DND-41 (cell line): ENCODE data around the gene LRRTM4.
"Not testable (repeated sequence)": the region's sequence is repeated elsewhere in the genome, so short reads cannot be mapped to it uniquely, and the experiment has no call there.

Experiments used
- ATAC-seq: fragments of 200-7000 bp; cut with Tn5 transposase; 3 replicates; pipeline ENCODE4 v1.9.1; 2021; ENCODE audit warnings: low read depth; ENCODE audit not compliant: insufficient read depth
- DNase-seq: peaks from one replicate; pipeline ENCODE4 v3.0.0-alpha.2; 2020
- H2AFZ ChIP-seq: 2 replicates; pipeline ENCODE4 v1.6.0; 2012; ENCODE audit warnings: low read depth, low read length
- H3K27ac ChIP-seq: 2 replicates; pipeline ENCODE4 v1.5.1; 2012; ENCODE audit warnings: low read length, inconsistent platforms
- H3K27me3 ChIP-seq: fragments of 200-600 bp; sonication (generic); 2 replicates; pipeline ENCODE4 v1.6.0; 2012; ENCODE audit warnings: low read length, mild to moderate bottlenecking, inconsistent platforms; ENCODE audit not compliant: insufficient read depth, poor library complexity
- H3K36me3 ChIP-seq: 2 replicates; pipeline ENCODE4 v1.5.1; 2012; ENCODE audit warnings: low read length, inconsistent platforms; ENCODE audit not compliant: insufficient read depth
- H3K4me1 ChIP-seq: 2 replicates; pipeline ENCODE4 v1.5.1; 2012; ENCODE audit warnings: mild to moderate bottlenecking, low read length; ENCODE audit not compliant: insufficient read depth
- H3K4me2 ChIP-seq: 2 replicates; pipeline ENCODE4 v1.6.0; 2012; ENCODE audit warnings: mild to moderate bottlenecking, moderate library complexity, low read length, inconsistent platforms; ENCODE audit not compliant: insufficient read depth
- H3K4me3 ChIP-seq, 2 experiments: fragments of 200-600 bp in 1 of 2; shearing (Covaris generic) in 1 of 2; 2 replicates each; pipeline ENCODE4 v1.5.1; 2012 to 2016; ENCODE audit warnings: inconsistent platforms in 2 of 2, low read length in 2 of 2, mild to moderate bottlenecking in 2 of 2, low read depth in 1 of 2, moderate library complexity in 1 of 2
- H3K79me2 ChIP-seq: 2 replicates; pipeline ENCODE4 v1.6.0; 2012; ENCODE audit warnings: low read length, inconsistent platforms; ENCODE audit not compliant: insufficient read depth
- H3K9ac ChIP-seq: 2 replicates; pipeline ENCODE4 v1.6.0; 2012; ENCODE audit warnings: low read depth, mild to moderate bottlenecking, inconsistent platforms, low read length, moderate library complexity
- H3K9me3 ChIP-seq: 2 replicates; pipeline ENCODE4 v1.5.1; 2012; ENCODE audit warnings: low read length, moderate library complexity, mild to moderate bottlenecking, inconsistent platforms; ENCODE audit not compliant: insufficient read depth, severe bottlenecking
- H4K20me1 ChIP-seq: 2 replicates; pipeline ENCODE4 v1.6.0; 2012; ENCODE audit warnings: low read length; ENCODE audit not compliant: insufficient read depth
- CTCF ChIP-seq: IDR thresholded peaks from 2 replicates; pipeline ENCODE4 v1.5.1; 2012; ENCODE audit warnings: borderline replicate concordance, low read length, moderate library complexity, mild to moderate bottlenecking; ENCODE audit not compliant: poor library complexity, severe bottlenecking; ENCODE audit errors: extremely low read depth
- EZH2 ChIP-seq: IDR thresholded peaks from 3 replicates; pipeline ENCODE4 v1.6.1; 2012; ENCODE audit warnings: borderline replicate concordance, low read depth, mild to moderate bottlenecking, moderate library complexity, low read length, inconsistent platforms; ENCODE audit not compliant: severe bottlenecking

The LRRTM4 gene

GRCh38 chr2:76812156-76812555, 710.0 kb downstream of the LRRTM4 start:
- H3K4me3 ChIP-seq: no peak overlapping the region
- H4K20me1 ChIP-seq: no peaks in the 10 kb centered on the region; the same call in 1 of the 2 replicates
- H3K27me3 ChIP-seq: no peaks in the 10 kb centered on the region
- no peak overlapping the region for H3K9ac ChIP-seq
- H2AFZ ChIP-seq: no peak overlapping the region
- TF ChIP-seq EZH2 (no peak), CTCF (no peak)
- H3K9me3 ChIP-seq: no peaks in the 10 kb centered on the region
- no peak overlapping the region for H3K27ac ChIP-seq
- ATAC-seq (no peak), DNase-seq (no peak)
- no peaks in the 10 kb centered on the region for H3K36me3 ChIP-seq
- H3K4me1 ChIP-seq: no peaks in the 10 kb centered on the region
- H3K4me2 ChIP-seq: no peak overlapping the region
- no peaks in the 10 kb centered on the region for H3K79me2 ChIP-seq

- H3K36me3 ChIP-seq: no peaks in the 10 kb centered on the region
These were observed 713.0 kb downstream of the LRRTM4 start for GRCh38 chr2:76809136-76809535.

GRCh38 chr2:76808732-76809131, 713.4 kb downstream of the LRRTM4 start:
- no peak overlapping the region for H3K4me2 ChIP-seq
- no peaks in the 10 kb centered on the region for H3K27me3 ChIP-seq
- no peaks in the 10 kb centered on the region for H4K20me1 ChIP-seq
- H3K27ac ChIP-seq: no peak overlapping the region
- DNase-seq (no peak), ATAC-seq (no peak)
- no peak overlapping the region for H3K9ac ChIP-seq
- H3K4me3 ChIP-seq: no peak overlapping the region
- no peaks in the 10 kb centered on the region for H3K4me1 ChIP-seq
- H3K9me3 ChIP-seq: no peaks in the 10 kb centered on the region
- TF ChIP-seq CTCF: no peak
- TF ChIP-seq EZH2: no peak
- H3K79me2 ChIP-seq: no peaks in the 10 kb centered on the region
- no peaks in the 10 kb centered on the region for H3K36me3 ChIP-seq
- no peak overlapping the region for H2AFZ ChIP-seq

More at GRCh38 chr2:76809136-76809535, 713.0 kb downstream of the LRRTM4 start:
- Histone ChIP-seq H3K4me1 (no peaks in the 10 kb centered on the region), H3K79me2 (no peaks in the 10 kb centered on the region), H3K4me3 (no peak overlapping the region), H4K20me1 (no peaks in the 10 kb centered on the region), H3K9me3 (no peaks in the 10 kb centered on the region), H3K27ac (no peak overlapping the region), H3K9ac (no peak overlapping the region), H3K27me3 (no peaks in the 10 kb centered on the region), H2AFZ (no peak overlapping the region), H3K4me2 (no peak overlapping the region)
- TF ChIP-seq EZH2: no peak
- ATAC-seq: no peak
- no peak for DNase-seq

GRCh38 chr2:76793647-76794334, 728.4 kb downstream of the LRRTM4 start:
- H3K79me2 ChIP-seq: no peaks in the 10 kb centered on the region
- ATAC-seq: no peak

GRCh38 chr2:76781313-76781712, 740.9 kb downstream of the LRRTM4 start:
- not testable (repeated sequence) for H3K9me3 ChIP-seq, H3K4me3 ChIP-seq, H4K20me1 ChIP-seq, H3K4me2 ChIP-seq, ATAC-seq, H2AFZ ChIP-seq, H3K27me3 ChIP-seq, H3K4me1 ChIP-seq, H3K9ac ChIP-seq, H3K27ac ChIP-seq, H3K36me3 ChIP-seq, H3K79me2 ChIP-seq, DNase-seq

More at GRCh38 chr2:76793647-76794334, 728.4 kb downstream of the LRRTM4 start:
- DNase-seq: no peak
- TF ChIP-seq EZH2: no peak
- Histone ChIP-seq H3K27me3 (no peaks in the 10 kb centered on the region), H3K27ac (no peak overlapping the region), H3K9me3 (no peaks in the 10 kb centered on the region), H3K4me3 (no peak overlapping the region), H2AFZ (no peak overlapping the region), H3K36me3 (no peaks in the 10 kb centered on the region), H3K9ac (no peak overlapping the region), H4K20me1 (no peaks in the 10 kb centered on the region), H3K4me1 (no peaks in the 10 kb centered on the region), H3K4me2 (no peak overlapping the region)
